H1 (cell line): ENCODE results near the gene FAM181B. TPM values are rescaled to one million over a fixed set of nuclear protein-coding genes. Genes with fewer than 3 reads are reported as not detected.

Experiments used
- CTCF ChIA-PET: fragments of 300-600 bp; sonication (Branson Sonifier 250); formaldehyde crosslinking; loops from one replicate; lab custom pipeline; 2021; ENCODE audit not compliant: partially characterized antibody; lab: Charles Lee
- POLR2A ChIA-PET: fragments of 300-600 bp; sonication (Branson Sonifier 250); formaldehyde crosslinking; loops from one replicate; lab custom pipeline; 2021; ENCODE audit warnings: inconsistent platforms; ENCODE audit not compliant: partially characterized antibody; lab: Charles Lee
- DNase-seq, 2 experiments: peaks; one replicate each; pipeline versions ENCODE4 v3.0.0 to v3.0.0-alpha.2; 2010 to 2022; ENCODE audit warnings: low spot score in 2 of 2, low read depth in 1 of 2, mixed read lengths in 1 of 2
- FAIRE-seq: peaks from 2 replicates; lab custom pipeline; 2011; peaks lifted over from hg19 to GRCh38; lab: Jason Lieb, UNC
- H2AFZ ChIP-seq: 2 replicates; pipeline ENCODE4 v1.8.1; 2012; ENCODE audit warnings: low read length, inconsistent platforms
- H2AK5ac ChIP-seq: 2 replicates; pipeline ENCODE4 v1.6.1; 2013; ENCODE audit warnings: low read depth, low read length
- H2BK120ac ChIP-seq: replicated peaks from 2 replicates; pipeline ENCODE3; 2013; ENCODE audit warnings: low read depth, low read length, inconsistent platforms
- H2BK12ac ChIP-seq: 2 replicates; pipeline ENCODE4 v1.6.1; 2013; ENCODE audit warnings: low read depth, low read length
- H2BK15ac ChIP-seq: 2 replicates; pipeline ENCODE4 v1.6.1; 2013; ENCODE audit warnings: low read length
- H2BK20ac ChIP-seq: 2 replicates; pipeline ENCODE4 v1.6.1; 2013; ENCODE audit warnings: low read length
- H2BK5ac ChIP-seq: 2 replicates; pipeline ENCODE4 v1.6.1; 2013; ENCODE audit warnings: low read depth, low read length
- H3K14ac ChIP-seq: 2 replicates; pipeline ENCODE4 v1.6.1; 2013; ENCODE audit warnings: inconsistent platforms; ENCODE audit not compliant: insufficient read length
- H3K18ac ChIP-seq: 2 replicates; pipeline ENCODE4 v1.6.1; 2013; ENCODE audit warnings: low read length; ENCODE audit errors: extremely low read depth
- H3K23ac ChIP-seq: 2 replicates; pipeline ENCODE4 v1.6.1; 2013; ENCODE audit warnings: inconsistent platforms; ENCODE audit not compliant: insufficient read length
- H3K23me2 ChIP-seq: 2 replicates; pipeline ENCODE4 v1.6.1; 2013; ENCODE audit warnings: low read depth, low read length
- H3K27ac ChIP-seq: 2 replicates; pipeline ENCODE4 v1.6.1; 2011; ENCODE audit warnings: low read depth, low read length, inconsistent platforms
- H3K27me3 ChIP-seq, 4 experiments: replicated peaks in 1 of 4; 1 replicate in 1 of 4; 2 replicates in 3 of 4; pipeline versions ENCODE4 v1.6.1 to v1.8.1; 2011 to 2013; ENCODE audit warnings: low read length in 3 of 4, mild to moderate bottlenecking in 3 of 4, inconsistent platforms in 2 of 4, mixed read lengths in 2 of 4, moderate library complexity in 1 of 4; ENCODE audit not compliant: control insufficient read depth in 3 of 4, insufficient read depth in 3 of 4; ENCODE audit errors: extremely low read depth in 1 of 4
- H3K36me3 ChIP-seq, 4 experiments: 2 replicates each; pipeline versions ENCODE4 v1.6.1 to v1.8.1; 2011 to 2013; ENCODE audit warnings: mild to moderate bottlenecking in 4 of 4, low read length in 3 of 4, moderate library complexity in 2 of 4, control low read depth in 1 of 4, inconsistent platforms in 1 of 4; ENCODE audit not compliant: insufficient read depth in 4 of 4, control insufficient read depth in 2 of 4
- H3K4ac ChIP-seq: replicated peaks from 2 replicates; pipeline ENCODE3; 2013; ENCODE audit warnings: low read length, low read depth, mixed read lengths, inconsistent platforms; ENCODE audit not compliant: insufficient read length
- H3K4me1 ChIP-seq, 4 experiments: replicated peaks in 1 of 4; 1 replicate in 1 of 4; 2 replicates in 3 of 4; pipeline versions ENCODE4 v1.6.1 to v1.8.1; 2011 to 2013; ENCODE audit warnings: low read length in 3 of 4, inconsistent platforms in 2 of 4, mixed read lengths in 1 of 4; ENCODE audit not compliant: insufficient read depth in 4 of 4, control insufficient read depth in 3 of 4
- H3K4me2 ChIP-seq, 2 experiments: 2 replicates each; pipeline versions ENCODE4 v1.6.1 to v1.8.1; 2011 to 2013; ENCODE audit warnings: low read depth in 2 of 2, low read length in 2 of 2, control low read depth in 1 of 2, inconsistent platforms in 1 of 2, mild to moderate bottlenecking in 1 of 2; ENCODE audit not compliant: insufficient read depth in 1 of 2
- H3K4me3 ChIP-seq, 4 experiments: fragments of 200-600, 300-600 bp in 1 of 4; sonication (generic), shearing (Covaris generic), sonication (Bioruptor Twin) in 1 of 4; 2 replicates each; pipeline versions ENCODE4 v1.5.1 to v1.8.1; 2011 to 2016; ENCODE audit warnings: low read length in 4 of 4, low read depth in 3 of 4, control low read depth in 2 of 4, inconsistent platforms in 2 of 4, mild to moderate bottlenecking in 2 of 4, mixed read lengths in 1 of 4, moderate library complexity in 1 of 4; ENCODE audit not compliant: insufficient read depth in 2 of 4; ENCODE audit errors: extremely low read depth in 1 of 4
- H3K56ac ChIP-seq: replicated peaks from 2 replicates; pipeline ENCODE3; 2013; ENCODE audit warnings: low read depth, mild to moderate bottlenecking, mixed read lengths, low read length, inconsistent platforms; ENCODE audit not compliant: insufficient read length
- H3K79me1 ChIP-seq: 2 replicates; pipeline ENCODE4 v1.6.1; 2013; ENCODE audit warnings: low read depth, low read length, control low read depth
- H3K79me2 ChIP-seq, 2 experiments: 2 replicates each; pipeline versions ENCODE4 v1.6.1 to v1.8.1; 2012 to 2013; ENCODE audit warnings: low read length in 2 of 2, mild to moderate bottlenecking in 2 of 2, inconsistent platforms in 1 of 2; ENCODE audit not compliant: insufficient read depth in 2 of 2, control insufficient read depth in 1 of 2
- H3K9ac ChIP-seq, 4 experiments: replicated peaks in 1 of 4; 1 replicate in 1 of 4; 2 replicates in 3 of 4; pipeline versions ENCODE4 v1.6.1 to v1.8.1; 2011 to 2013; ENCODE audit warnings: low read depth in 3 of 4, low read length in 3 of 4, control low read depth in 2 of 4, mild to moderate bottlenecking in 2 of 4, moderate library complexity in 2 of 4, inconsistent platforms in 1 of 4; ENCODE audit errors: extremely low read depth in 1 of 4
- H3K9me3 ChIP-seq, 2 experiments: 2 replicates each; pipeline versions ENCODE4 v1.6.1 to v1.8.1; 2012 to 2013; ENCODE audit warnings: mild to moderate bottlenecking in 2 of 2, moderate library complexity in 2 of 2, control low read depth in 1 of 2, inconsistent platforms in 1 of 2, low read depth in 1 of 2, low read length in 1 of 2, mixed read lengths in 1 of 2; ENCODE audit not compliant: insufficient read depth in 2 of 2
- H4K20me1 ChIP-seq, 2 experiments: replicated peaks in 1 of 2; 2 replicates each; pipeline versions ENCODE3 to v1.8.1; 2011 to 2013; ENCODE audit warnings: inconsistent platforms in 2 of 2, low read length in 2 of 2, mild to moderate bottlenecking in 1 of 2; ENCODE audit not compliant: insufficient read depth in 2 of 2, control insufficient read depth in 1 of 2
- H4K5ac ChIP-seq: 2 replicates; pipeline ENCODE4 v1.6.1; 2013; ENCODE audit warnings: low read length, low read depth, mixed read lengths, inconsistent platforms; ENCODE audit not compliant: insufficient read length
- H4K8ac ChIP-seq: 2 replicates; pipeline ENCODE4 v1.8.0; 2013; ENCODE audit warnings: mild to moderate bottlenecking, moderate library complexity, low read length, inconsistent platforms; ENCODE audit not compliant: insufficient read depth; ENCODE audit errors: extremely low read depth
- H4K91ac ChIP-seq: replicated peaks from 2 replicates; pipeline ENCODE3; 2013; ENCODE audit warnings: low read length, mixed read lengths, inconsistent platforms; ENCODE audit not compliant: insufficient read length
- ASH2L ChIP-seq: fragments of 200-600, 300-600 bp; sonication (generic); IDR thresholded peaks from one replicate; pipeline ENCODE4 v1.7.1; 2017; ENCODE audit warnings: low read length
- BRCA1 ChIP-seq: IDR thresholded peaks from 2 replicates; pipeline ENCODE4 v1.6.1; 2012; ENCODE audit warnings: low read depth, low read length, improper control_type of control experiment
- CBX8 ChIP-seq: fragments of 300-800, 300-1000 bp; sonication (generic); IDR thresholded peaks from 2 replicates; pipeline ENCODE4 v1.7.1; 2016; ENCODE audit warnings: low read depth, low read length, borderline replicate concordance
- CTCF ChIP-seq, 3 experiments: IDR thresholded peaks; 1 replicate in 2 of 3; 2 replicates in 1 of 3; pipeline versions ENCODE4 v1.5.1 to v1.6.1; 2011; ENCODE audit warnings: low read length in 3 of 3, mild to moderate bottlenecking in 3 of 3, inconsistent platforms in 2 of 3, low read depth in 1 of 3, moderate library complexity in 1 of 3; ENCODE audit not compliant: insufficient read depth in 1 of 3; ENCODE audit errors: control extremely low read depth in 1 of 3
- NANOG ChIP-seq: IDR thresholded peaks from 2 replicates; pipeline ENCODE4 v1.6.1; 2011; ENCODE audit warnings: low read length, low read depth, mild to moderate bottlenecking, inconsistent platforms; ENCODE audit not compliant: insufficient read depth, poor library complexity, severe bottlenecking
- SIX5 ChIP-seq: IDR thresholded peaks from 2 replicates; pipeline ENCODE4 v1.6.1; 2011; ENCODE audit warnings: mild to moderate bottlenecking, low read depth, low read length
- SP1 ChIP-seq: IDR thresholded peaks from 2 replicates; pipeline ENCODE4 v1.6.1; 2011; ENCODE audit warnings: low read depth, low read length
- SP2 ChIP-seq: IDR thresholded peaks from 2 replicates; pipeline ENCODE4 v1.6.1; 2012; ENCODE audit warnings: mild to moderate bottlenecking, low read length, inconsistent platforms
- WGBS, 2 experiments: shearing (Covaris generic) in 1 of 2; methylation state at CpG; one replicate each; pipeline versions ENCODE4 v1.1.6 to v1.1.7; 2013 to 2015; ENCODE audit warnings: low lambda C conversion rate in 2 of 2, mixed read lengths in 2 of 2, inconsistent platforms in 1 of 2, low coverage in 1 of 2, missing lambda C conversion rate in 1 of 2; ENCODE audit not compliant: insufficient replicate concordance in 2 of 2, insufficient coverage in 1 of 2, insufficient read length in 1 of 2; ENCODE audit errors: extremely low coverage in 1 of 2, missing lambda C conversion rate in 1 of 2; 5-methylcytosine and 5-hydroxymethylcytosine counted together
- polyA plus RNA-seq, 7 experiments: library from polyadenylated mRNA; depleted of rRNA in 3 of 7; stranded (reverse) in 5 of 7; unstranded in 2 of 7; fragments of >200 nt in 5 of 7; fragments of 200-250 nt in 2 of 7; gene quantifications; 1 replicate in 5 of 7; 2 replicates in 1 of 7; 4 replicates in 1 of 7; pipeline versions ENCODE4 v1.2.1 to v1.2.3, GENCODE V29; 2011 to 2013; ENCODE audit warnings: missing spikeins in 2 of 7, mixed read lengths in 2 of 7
- total RNA-seq: library from RNA; stranded (reverse); fragmentation: NEBNext Ultra II Directional; extraction: Animal tissue kit (Norgen Biotek cat#: 25700); gene quantifications from 2 replicates; pipeline ENCODE4 v1.2.1, GENCODE V29; 2021

FAM181B gene
- total and polyA plus RNA-seq, 2 of the 8 experiments (the other 6 are each of a cell fraction or from before 2014, with no cell fraction given), result 0.21 to 0.37 TPM

- ChIA-PET POLR2A (no interaction called here), CTCF (interaction anchor here (2.0 to 5.5 kb wide), 3 partner anchors 8 to 23 kb away, joined by 13 to 53 read pairs (median 16); no protein-coding TSS in a partner anchor)
- Histone ChIP-seq H3K4me2 (no peak overlapping the region), H4K8ac (no peak overlapping the region), H3K79me1 (no peaks in the 10 kb centered on the region), H3K4me1 (peaks cover 0 to 5% (median 0%) of the 10 kb centered on the region in 4 experiments; a peak in 1 of 7 replicates), H2AK5ac (no peak overlapping the region), H2BK20ac (no peak overlapping the region), H3K4me3 (no peak overlapping the region), H3K23me2 (no peaks in the 10 kb centered on the region), H4K20me1 (no peaks in the 10 kb centered on the region), H3K4ac (no peak overlapping the region), H3K36me3 (no peaks in the 10 kb centered on the region), H2BK12ac (no peak overlapping the region), H3K9me3 (no peaks in the 10 kb centered on the region), H2BK15ac (no peak overlapping the region), H3K23ac (no peak overlapping the region), H3K27me3 (no peaks in the 10 kb centered on the region), H2BK5ac (no peak overlapping the region), H4K5ac (no peak overlapping the region), H2BK120ac (no peak overlapping the region), H3K18ac (no peak overlapping the region), H3K27ac (no peak overlapping the region), H3K14ac (no peak overlapping the region), H3K79me2 (no peaks in the 10 kb centered on the region), H3K9ac (no peak overlapping the region), H3K56ac (no peak overlapping the region), H2AFZ (no peak overlapping the region), H4K91ac (no peak overlapping the region)
- DNase-seq, result no peak
- no peak for FAIRE-seq
- TF ChIP-seq SP2 (no peak), ASH2L (no peak), NANOG (no peak), CTCF (IDR thresholded peaks at IDR 0.05; ENCODE audit: control extremely low read depth in 1 of 3, insufficient read depth in 1 of 3, low read depth in 1 of 3, low read length in 3 of 3) (no peak), BRCA1 (no peak), SP1 (no peak), CBX8 (no peak), SIX5 (no peak)
- WGBS, 2 experiments, result 88% methylated on average over 5 of the region's 5 CpGs; no CpG with 5 or more reads in 1 of the 2 experiments
Observed at GRCh38 chr11:82703796-82704195, 29.9 kb downstream of the FAM181B start.
